ENCODE results near the gene NPIPA8.
"Not testable (repeated sequence)": the region's sequence is repeated elsewhere in the genome, so short reads cannot be mapped to it uniquely, and the experiment has no call there.

- TF ChIP-seq CTCF, POLR2A (IDR thresholded peaks at IDR 0.05): not testable (repeated sequence)
Observed at GRCh38 chr16:18309159-18309558, 27.4 kb downstream of the NPIPA8 start.
